ENCODE measurements around the gene H1-8. TPM values are rescaled to one million over a fixed set of nuclear protein-coding genes. Genes with fewer than 3 reads are reported as not detected.

The H1-8 gene
- total RNA-seq, 1 experiment from 2014 or later = not detected

GRCh38 chr3:129595544-129596193 lies 52.7 kb downstream of the H1-8 start:
- Mint-ChIP-seq H3K27ac (no peak overlapping the region), H3K4me3 (no peak overlapping the region)

More at GRCh38 chr3:129595544-129596193, 52.7 kb downstream of the H1-8 start:
- Histone ChIP-seq H2BK5ac (ENCODE audit: insufficient read length, low read length) (no peak overlapping the region), H2AK5ac (ENCODE audit: insufficient read length, low read length) (no peak overlapping the region), H3K4me1 (ENCODE audit: insufficient read depth, low read length) (peaks cover 8% of the 10 kb centered on the region; the same call in 1 of the 2 replicates), H2AFZ (ENCODE audit: low read length) (no peak overlapping the region), H4K8ac (replicated peaks; ENCODE audit: insufficient read length, low read depth, low read length) (no peak overlapping the region), H4K20me1 (ENCODE audit: control insufficient read depth, insufficient read depth, insufficient read length) (no peaks in the 10 kb centered on the region), H2BK15ac (ENCODE audit: low read depth, low read length) (no peak overlapping the region), H3K9me3 (ENCODE audit: control insufficient read depth, low read depth, low read length) (no peaks in the 10 kb centered on the region), H3K23ac (ENCODE audit: insufficient read length, low read depth, low read length) (no peak overlapping the region), H4K91ac (ENCODE audit: insufficient read length, low read depth, low read length) (no peak overlapping the region), H4K5ac (ENCODE audit: insufficient read length, low read depth, low read length) (no peak overlapping the region), H3T11ph (ENCODE audit: low read length) (no peak overlapping the region), H3K4me2 (ENCODE audit: insufficient read depth, insufficient read length, low read length) (no peak overlapping the region), H3K18ac (ENCODE audit: insufficient read length, low read depth, low read length) (no peak overlapping the region), H3K9ac (ENCODE audit: extremely low read depth, insufficient read length, low read length) (no peak overlapping the region), H2BK120ac (ENCODE audit: low read depth, low read length, poor library complexity, severe bottlenecking) (no peak overlapping the region), H3K27ac (ENCODE audit: insufficient read length, low read depth, low read length) (no peak overlapping the region), H3K79me1 (ENCODE audit: insufficient read depth, low read depth, low read length, poor library complexity, severe bottlenecking) (no peaks in the 10 kb centered on the region), H2BK12ac (ENCODE audit: insufficient read length, low read depth, low read length) (no peak overlapping the region), H3K14ac (ENCODE audit: insufficient read depth, low read length) (no peak overlapping the region), H2BK20ac (ENCODE audit: low read depth, low read length, poor library complexity, severe bottlenecking) (no peak overlapping the region), H3K56ac (ENCODE audit: insufficient read length, low read depth, low read length) (no peak overlapping the region), H3K4ac (ENCODE audit: low read depth, low read length) (no peak overlapping the region), H3K27me3 (ENCODE audit: insufficient read depth, low read length) (no peaks in the 10 kb centered on the region), H3K79me2 (ENCODE audit: insufficient read depth, low read length) (no peaks in the 10 kb centered on the region; the same call in 1 of the 2 replicates), H3K23me2 (ENCODE audit: insufficient read length, low read depth, low read length, poor library complexity, severe bottlenecking) (no peaks in the 10 kb centered on the region)
- Mint-ChIP-seq H3K27me3 (ENCODE audit: low read depth) (no peaks in the 10 kb centered on the region), H3K9me3 (peaks cover 0 to 2% of the 10 kb centered on the region in 2 experiments; a peak in 1 of 5 replicates), H3K36me3 (ENCODE audit: insufficient read depth in 1 of 3, low read depth in 3 of 3) (no peaks in the 10 kb centered on the region; a peak in 1 of 7 replicates), H3K4me1 (peaks cover 64 to 82% of the 10 kb centered on the region in 2 experiments)
- no peak for TF ChIP-seq CTCF (conservative IDR thresholded peaks at IDR 0.05)
- DNase-seq = no peak
- no CpG with 5 or more reads among the region's 10 CpGs for WGBS (ENCODE audit: extremely low coverage, insufficient read length, low lambda C conversion rate)

Data from H9 (cell line).